ENCODE data around the gene IL31. TPM values are rescaled to one million over a fixed set of nuclear protein-coding genes. Genes with fewer than 3 reads are reported as not detected.

The IL31 gene
- total and polyA plus RNA-seq, 2 of the 4 experiments (the other 2 are of a cell fraction) = not detected

DNA sequence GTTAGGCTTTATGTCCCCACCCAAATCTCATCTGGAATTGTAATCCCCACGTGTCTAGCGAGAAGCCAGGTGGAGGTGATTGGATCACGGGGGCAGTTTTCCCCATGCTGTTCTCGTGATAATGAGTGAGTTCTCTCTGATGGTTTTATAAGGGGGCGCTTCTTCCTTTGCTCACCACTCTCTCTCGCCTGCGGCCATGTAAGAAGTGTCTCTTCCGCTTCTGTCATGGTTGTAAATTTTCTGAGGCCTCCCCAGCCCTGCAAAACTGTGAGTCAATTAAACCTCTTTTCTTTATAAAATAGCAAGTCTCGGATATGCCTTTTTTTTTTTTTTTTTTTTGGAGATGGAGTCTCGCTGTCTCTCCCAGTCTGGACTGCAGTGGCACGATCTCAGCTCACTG, 13.3 kb downstream of the IL31 start:
- TF ChIP-seq MXI1 (IDR thresholded peaks at IDR 0.05; ENCODE audit: borderline replicate concordance, low read depth, low read length) (no peak), POLR2A (IDR thresholded peaks at IDR 0.05; ENCODE audit: low read depth, low read length) (no peak), NFE2L2 (IDR thresholded peaks at IDR 0.05; ENCODE audit: low read depth, low read length) (no peak), CHD1 (IDR thresholded peaks at IDR 0.05; ENCODE audit: low read depth, low read length) (no peak), FOS (IDR thresholded peaks at IDR 0.05; ENCODE audit: low read depth, low read length) (no peak), CEBPB (IDR thresholded peaks at IDR 0.05; ENCODE audit: low read depth, low read length) (no peak), RFX5 (IDR thresholded peaks at IDR 0.05; ENCODE audit: low read depth, low read length) (no peak)
- TF ChIP-seq, protein P1, sequence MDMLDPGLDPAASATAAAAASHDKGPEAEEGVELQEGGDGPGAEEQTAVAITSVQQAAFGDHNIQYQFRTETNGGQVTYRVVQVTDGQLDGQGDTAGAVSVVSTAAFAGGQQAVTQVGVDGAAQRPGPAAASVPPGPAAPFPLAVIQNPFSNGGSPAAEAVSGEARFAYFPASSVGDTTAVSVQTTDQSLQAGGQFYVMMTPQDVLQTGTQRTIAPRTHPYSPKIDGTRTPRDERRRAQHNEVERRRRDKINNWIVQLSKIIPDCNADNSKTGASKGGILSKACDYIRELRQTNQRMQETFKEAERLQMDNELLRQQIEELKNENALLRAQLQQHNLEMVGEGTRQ (IDR thresholded peaks at IDR 0.05; ENCODE audit: low read depth, low read length) = no peak
- Histone ChIP-seq H2AK5ac (ENCODE audit: low read depth, low read length) (no peak overlapping the region), H2BK120ac (ENCODE audit: low read depth, low read length) (no peak overlapping the region), H4K91ac (ENCODE audit: insufficient read depth, low read depth, low read length) (no peak overlapping the region), H3K4ac (ENCODE audit: low read depth, low read length) (no peak overlapping the region), H3K36me3 (ENCODE audit: control insufficient read depth, insufficient read depth, low read length) (no peaks in the 10 kb centered on the region), H4K20me1 (ENCODE audit: insufficient read depth, low read length) (no peaks in the 10 kb centered on the region), H4K8ac (ENCODE audit: low read depth in 2 of 2, low read length in 2 of 2) (no peak overlapping the region), H3K9ac (ENCODE audit: low read depth, low read length) (no peak overlapping the region), H3K4me3 (ENCODE audit: insufficient read depth, low read depth, low read length) (no peak overlapping the region), H3K18ac (ENCODE audit: low read depth, low read length) (no peak overlapping the region), H2BK20ac (ENCODE audit: low read depth, low read length) (no peak overlapping the region), H3K4me2 (ENCODE audit: low read depth, low read length) (no peak overlapping the region), H3K79me1 (ENCODE audit: low read depth in 1 of 2, low read length in 2 of 2) (no peaks in the 10 kb centered on the region), H2AK9ac (replicated peaks; ENCODE audit: low read depth, low read length, poor library complexity) (no peak overlapping the region), H3K9me3 (ENCODE audit: control insufficient read depth, insufficient read depth, low read length) (no peaks in the 10 kb centered on the region), H3K56ac (ENCODE audit: extremely low read depth, insufficient read depth, low read length) (no peak overlapping the region), H3K4me1 (ENCODE audit: control insufficient read depth, insufficient read depth, low read length) (no peaks in the 10 kb centered on the region), H3K9me1 (ENCODE audit: insufficient read depth, low read length) (no peaks in the 10 kb centered on the region), H2BK15ac (ENCODE audit: low read depth, low read length) (no peak overlapping the region), H2AFZ (replicated peaks; ENCODE audit: low read length, poor library complexity) (no peak overlapping the region), H2BK5ac (ENCODE audit: low read depth, low read length, poor library complexity, severe bottlenecking) (no peak overlapping the region), H3K23ac (ENCODE audit: low read depth, low read length) (no peak overlapping the region), H3K27me3 (ENCODE audit: control insufficient read depth, insufficient read depth, low read length) (peaks cover 7% of the 10 kb centered on the region), H3K27ac (ENCODE audit: insufficient read depth, low read length) (no peak overlapping the region), H3K14ac (replicated peaks; ENCODE audit: low read depth, low read length) (no peak overlapping the region), H4K5ac (ENCODE audit: low read depth, low read length) (no peak overlapping the region)
- intact Hi-C loops (cut with micrococcal nuclease) = no loop called here
- dilution Hi-C loops (cut with HindIII; ENCODE audit: low sequenced_read_pairs, unreplicated experiment) = no loop called here
- BruUV-seq (replicated peaks) = no TSS peak
- CTCF ChIA-PET = no interaction called here
- ATAC-seq (ENCODE audit: low read depth) = no peak
- POLR2A ChIA-PET (ENCODE audit: unreplicated experiment) = no interaction called here
- in situ Hi-C loops (cut with MboI; ENCODE audit: low sequenced_read_pairs) = no loop called here
- no peak for DNase-seq
- WGBS, 2 experiments (ENCODE audit: extremely low coverage in 2 of 2, insufficient read length in 1 of 2) = no CpG with 5 or more reads among the region's 11 CpGs

All from IMR-90 (cell line).